A673 (cell line): Measurements from ENCODE around the gene TFCP2. TPM values are rescaled to one million over a fixed set of nuclear protein-coding genes. Genes with fewer than 3 reads are reported as not detected.

Experiments used
- BruUV-seq: library from RNA; stranded (reverse); fragments of 400-500 nt; replicated peaks from 2 replicates; lab custom pipeline; 2021; lab: Mats Ljungman, UMichigan
- CTCF ChIA-PET: fragments of 300-600 bp; sonication (Branson Sonifier 250); formaldehyde crosslinking; loops from one replicate; lab custom pipeline; 2022; ENCODE audit warnings: antibody characterized with exemption; lab: Charles Lee
- POLR2A ChIA-PET: fragments of 300-600 bp; sonication (Branson Sonifier 250); formaldehyde crosslinking; loops from one replicate; lab custom pipeline; 2022; ENCODE audit warnings: antibody characterized with exemption; ENCODE audit not compliant: low non-redundant PET; lab: Charles Lee
- DNase-seq: peaks from one replicate; pipeline ENCODE4 v3.0.0-alpha.2; 2015; ENCODE audit warnings: low spot score
- H3K27ac ChIP-seq: fragments of 200-600 bp; sonication (generic); 2 replicates; pipeline ENCODE4 v1.5.1; 2016; ENCODE audit warnings: mixed run types, low read depth, mild to moderate bottlenecking, mixed read lengths, antibody characterized with exemption, low read length; ENCODE audit not compliant: poor library complexity, severe bottlenecking
- H3K27me3 ChIP-seq: fragments of 200-600 bp; sonication (generic); replicated peaks from 2 replicates; pipeline ENCODE4 v1.6.1; 2017; ENCODE audit warnings: mixed run types, low read depth, mild to moderate bottlenecking, mixed read lengths, antibody characterized with exemption, low read length; ENCODE audit not compliant: insufficient read depth, poor library complexity
- H3K36me3 ChIP-seq: fragments of 200-600 bp; sonication (generic); 2 replicates; pipeline ENCODE4 v1.6.1; 2016; ENCODE audit warnings: mixed run types, mild to moderate bottlenecking, mixed read lengths, antibody characterized with exemption, low read length; ENCODE audit not compliant: insufficient read depth, poor library complexity, severe bottlenecking
- H3K4me1 ChIP-seq: fragments of 200-600 bp; sonication (generic); 2 replicates; pipeline ENCODE4 v1.6.1; 2017; ENCODE audit warnings: mixed run types, mild to moderate bottlenecking, mixed read lengths, antibody characterized with exemption, low read length; ENCODE audit not compliant: insufficient read depth, poor library complexity, severe bottlenecking
- H3K4me3 ChIP-seq: fragments of 200-600 bp; sonication (generic); 2 replicates; pipeline ENCODE4 v1.5.1; 2016; ENCODE audit warnings: low read depth, mixed run types, mild to moderate bottlenecking, mixed read lengths, low read length; ENCODE audit not compliant: poor library complexity, severe bottlenecking
- H3K9me3 ChIP-seq: fragments of 200-600 bp; sonication (generic); 2 replicates; pipeline ENCODE4 v1.6.1; 2016; ENCODE audit warnings: mixed run types, low read depth, mild to moderate bottlenecking, mixed read lengths, antibody characterized with exemption, low read length; ENCODE audit not compliant: poor library complexity, severe bottlenecking
- CTCF ChIP-seq: fragments of 300-800, 200-600 bp; sonication (generic); conservative IDR thresholded peaks from 2 replicates; pipeline ENCODE4 v1.5.1; 2017; ENCODE audit warnings: low read depth, mild to moderate bottlenecking, antibody characterized with exemption, low read length, moderate library complexity, mixed read lengths
- EZH2 ChIP-seq: fragments of 200-600 bp; sonication (generic); IDR thresholded peaks from 2 replicates; pipeline ENCODE4 v1.6.1; 2017; ENCODE audit warnings: borderline replicate concordance, low read depth, mild to moderate bottlenecking, mixed read lengths, antibody characterized with exemption, low read length; ENCODE audit not compliant: poor library complexity, severe bottlenecking
- intact Hi-C: fragments of 100-400 bp; cut with micrococcal nuclease; formaldehyde crosslinking; loops from one replicate; pipeline ENCODE4 v1.10.0; 2022; ENCODE audit not compliant: unreplicated experiment
- total RNA-seq: library from RNA; stranded (reverse); gene quantifications from 2 replicates; pipeline ENCODE4 v1.2.3, GENCODE V29; 2021

The TFCP2 gene
- total RNA-seq, 1 experiment from 2014 or later: 46.1 TPM

- Histone ChIP-seq H3K4me1 (no peaks in the 10 kb centered on the region), H3K9me3 (no peaks in the 10 kb centered on the region), H3K27me3 (no peaks in the 10 kb centered on the region), H3K36me3 (no peaks in the 10 kb centered on the region), H3K27ac (no peak overlapping the region), H3K4me3 (no peak overlapping the region)
- no TSS peak for BruUV-seq
- no peak for DNase-seq
- TF ChIP-seq CTCF: no peak
- no peak for TF ChIP-seq EZH2
- intact Hi-C loops: no loop called here
- POLR2A ChIA-PET: no interaction called here
- CTCF ChIA-PET: no interaction called here
Observed at GRCh38 chr12:51197736-51198567, 25.0 kb upstream of the TFCP2 start.

- H3K4me1 ChIP-seq: no peaks in the 10 kb centered on the region
- no peak overlapping the region for H3K27ac ChIP-seq
- no peaks in the 10 kb centered on the region for H3K9me3 ChIP-seq
- no peaks in the 10 kb centered on the region for H3K36me3 ChIP-seq
- ChIA-PET POLR2A (no interaction called here), CTCF (interaction anchor here (0.6 kb wide), 1 partner anchor 252 kb away, joined by 3 read pairs; no protein-coding TSS in a partner anchor)
- DNase-seq: no peak
- no peak overlapping the region for H3K4me3 ChIP-seq
- BruUV-seq: no TSS peak
- intact Hi-C loops: no loop called here
- TF ChIP-seq CTCF (no peak), EZH2 (no peak)
- no peaks in the 10 kb centered on the region for H3K27me3 ChIP-seq
Observed at GRCh38 chr12:51196547-51196946, 23.6 kb upstream of the TFCP2 start.

- POLR2A ChIA-PET: no interaction called here
- H3K4me1 ChIP-seq: no peaks in the 10 kb centered on the region
- DNase-seq: no peak
- H3K9me3 ChIP-seq: no peaks in the 10 kb centered on the region
- no peak overlapping the region for H3K27ac ChIP-seq
- intact Hi-C loops: no loop called here
- TF ChIP-seq CTCF (no peak), EZH2 (no peak)
- no peaks in the 10 kb centered on the region for H3K36me3 ChIP-seq
- H3K4me3 ChIP-seq: no peak overlapping the region
- no peaks in the 10 kb centered on the region for H3K27me3 ChIP-seq
- no TSS peak for BruUV-seq
- CTCF ChIA-PET: interaction anchor here (0.6 kb wide), 1 partner anchor 252 kb away, joined by 3 read pairs; no protein-coding TSS in a partner anchor
Observed at GRCh38 chr12:51195841-51196240, 22.9 kb upstream of the TFCP2 start.
